ENCODE data around the gene DNA2.
"Not testable (repeated sequence)": the region's sequence is repeated elsewhere in the genome, so short reads cannot be mapped to it uniquely, and the experiment has no call there.

DNA2 gene, protein sequence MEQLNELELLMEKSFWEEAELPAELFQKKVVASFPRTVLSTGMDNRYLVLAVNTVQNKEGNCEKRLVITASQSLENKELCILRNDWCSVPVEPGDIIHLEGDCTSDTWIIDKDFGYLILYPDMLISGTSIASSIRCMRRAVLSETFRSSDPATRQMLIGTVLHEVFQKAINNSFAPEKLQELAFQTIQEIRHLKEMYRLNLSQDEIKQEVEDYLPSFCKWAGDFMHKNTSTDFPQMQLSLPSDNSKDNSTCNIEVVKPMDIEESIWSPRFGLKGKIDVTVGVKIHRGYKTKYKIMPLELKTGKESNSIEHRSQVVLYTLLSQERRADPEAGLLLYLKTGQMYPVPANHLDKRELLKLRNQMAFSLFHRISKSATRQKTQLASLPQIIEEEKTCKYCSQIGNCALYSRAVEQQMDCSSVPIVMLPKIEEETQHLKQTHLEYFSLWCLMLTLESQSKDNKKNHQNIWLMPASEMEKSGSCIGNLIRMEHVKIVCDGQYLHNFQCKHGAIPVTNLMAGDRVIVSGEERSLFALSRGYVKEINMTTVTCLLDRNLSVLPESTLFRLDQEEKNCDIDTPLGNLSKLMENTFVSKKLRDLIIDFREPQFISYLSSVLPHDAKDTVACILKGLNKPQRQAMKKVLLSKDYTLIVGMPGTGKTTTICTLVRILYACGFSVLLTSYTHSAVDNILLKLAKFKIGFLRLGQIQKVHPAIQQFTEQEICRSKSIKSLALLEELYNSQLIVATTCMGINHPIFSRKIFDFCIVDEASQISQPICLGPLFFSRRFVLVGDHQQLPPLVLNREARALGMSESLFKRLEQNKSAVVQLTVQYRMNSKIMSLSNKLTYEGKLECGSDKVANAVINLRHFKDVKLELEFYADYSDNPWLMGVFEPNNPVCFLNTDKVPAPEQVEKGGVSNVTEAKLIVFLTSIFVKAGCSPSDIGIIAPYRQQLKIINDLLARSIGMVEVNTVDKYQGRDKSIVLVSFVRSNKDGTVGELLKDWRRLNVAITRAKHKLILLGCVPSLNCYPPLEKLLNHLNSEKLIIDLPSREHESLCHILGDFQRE

DNA sequence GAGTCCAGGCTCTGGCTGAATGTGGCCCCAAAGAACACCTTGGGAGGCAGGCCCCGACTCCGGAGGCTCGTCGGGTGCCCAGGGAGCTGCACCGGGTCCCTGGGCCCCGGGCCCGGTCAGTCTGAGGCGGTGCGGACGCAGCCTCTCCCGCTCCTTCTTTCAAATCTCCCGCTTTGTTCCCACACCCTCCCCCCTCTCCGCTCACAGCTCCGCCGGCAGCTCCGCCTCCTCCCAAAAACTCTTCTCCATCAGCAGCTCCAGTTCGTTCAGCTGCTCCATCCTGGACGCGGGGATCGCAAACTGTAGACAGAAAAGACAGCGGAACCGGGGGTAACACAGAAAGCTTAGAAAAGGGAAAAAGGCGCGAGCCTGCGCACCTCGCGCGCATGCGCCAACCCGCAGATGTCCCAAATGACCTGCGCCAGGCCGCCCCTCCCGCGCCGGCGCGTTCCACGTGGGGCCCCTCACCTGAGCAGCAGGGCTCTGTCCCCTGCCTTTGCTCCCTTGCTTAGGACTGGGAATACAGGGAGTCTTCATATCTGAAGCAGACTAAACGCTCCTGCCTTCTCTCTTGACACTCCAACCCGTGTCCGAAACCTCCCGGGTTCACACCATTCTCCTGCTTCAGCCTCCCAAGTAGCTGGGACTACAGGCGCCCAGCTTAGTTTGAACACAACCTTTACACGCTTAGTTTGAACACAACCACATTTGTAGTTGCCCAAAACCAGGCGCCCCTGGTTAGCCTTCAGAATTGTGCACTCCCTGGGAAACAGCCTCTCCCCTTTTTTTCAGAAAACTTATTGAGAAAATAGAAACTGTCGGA, at the start of gene DNA2:
DNA2 (minus strand) TSS at position 388 of the 823 bp plus-strand sequence; CDS start at position 279, 109 bp downstream.
- peak; percentile 4 to 57 for DNase-seq (ENCODE audit: extremely low read depth in 1 of 2, low read depth in 1 of 2)

DNA sequence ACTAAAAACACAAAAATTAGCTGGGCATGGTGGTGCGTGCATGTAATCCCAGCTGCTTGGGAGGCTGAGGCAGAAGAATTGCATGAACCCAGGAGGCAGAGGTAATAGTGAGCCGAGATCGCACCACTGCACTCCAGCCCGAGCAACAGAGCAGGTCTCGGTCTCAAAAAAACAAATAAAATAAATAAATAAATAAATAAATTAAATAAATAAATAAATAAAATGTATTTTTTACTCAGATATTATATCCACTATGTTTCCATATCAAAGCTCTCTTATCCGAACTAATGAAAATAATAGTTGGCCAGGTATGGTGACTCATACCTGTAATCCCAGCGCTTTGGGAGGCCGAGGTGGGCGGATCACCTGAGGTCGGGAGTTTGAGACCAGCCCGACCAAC, 46.8 kb upstream of the DNA2 start:
- DNase-seq (ENCODE audit: extremely low read depth in 1 of 2, low read depth in 1 of 2), result not testable (repeated sequence)

DNA sequence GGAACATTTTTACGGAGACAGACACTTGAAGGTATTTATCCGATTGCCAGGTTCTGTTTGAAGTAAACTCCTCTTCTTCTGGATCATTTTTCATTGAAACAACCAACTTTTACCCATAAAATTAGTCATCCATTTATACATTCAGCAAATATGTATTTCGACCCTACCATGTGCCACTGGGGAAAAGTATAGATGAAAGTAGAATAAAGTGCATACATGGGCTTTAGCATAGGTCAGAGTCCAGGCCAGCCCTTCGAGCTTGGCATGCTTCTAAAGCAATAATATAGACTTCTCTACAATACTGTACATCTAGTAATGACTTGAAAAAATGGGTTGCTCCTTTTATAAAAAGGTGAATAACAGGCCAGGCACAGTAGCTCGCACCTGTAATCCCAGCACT, 45.4 kb upstream of the DNA2 start:
- DNase-seq (ENCODE audit: extremely low read depth in 1 of 2, low read depth in 1 of 2), result no peak

DNA sequence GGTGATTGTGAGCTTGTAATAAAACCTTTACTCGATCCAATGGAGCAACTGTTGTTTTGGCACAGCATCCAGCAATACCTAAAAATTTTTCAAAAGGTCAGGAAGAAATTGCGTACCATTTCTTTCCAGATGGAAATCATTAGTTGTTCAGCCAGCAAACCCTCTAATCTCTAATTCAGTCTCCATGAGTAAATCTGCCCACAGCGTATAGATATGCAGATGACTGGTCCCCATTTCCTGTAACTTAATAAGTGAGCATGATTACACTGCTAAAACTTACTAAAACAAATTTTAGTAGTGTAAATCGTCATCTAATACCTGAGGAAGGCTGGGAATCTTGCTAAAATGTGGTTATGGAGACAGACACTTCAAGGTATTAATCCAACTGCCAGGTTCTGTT, 45.0 kb upstream of the DNA2 start:
- DNase-seq (ENCODE audit: extremely low read depth in 1 of 2, low read depth in 1 of 2), result no peak

DNA sequence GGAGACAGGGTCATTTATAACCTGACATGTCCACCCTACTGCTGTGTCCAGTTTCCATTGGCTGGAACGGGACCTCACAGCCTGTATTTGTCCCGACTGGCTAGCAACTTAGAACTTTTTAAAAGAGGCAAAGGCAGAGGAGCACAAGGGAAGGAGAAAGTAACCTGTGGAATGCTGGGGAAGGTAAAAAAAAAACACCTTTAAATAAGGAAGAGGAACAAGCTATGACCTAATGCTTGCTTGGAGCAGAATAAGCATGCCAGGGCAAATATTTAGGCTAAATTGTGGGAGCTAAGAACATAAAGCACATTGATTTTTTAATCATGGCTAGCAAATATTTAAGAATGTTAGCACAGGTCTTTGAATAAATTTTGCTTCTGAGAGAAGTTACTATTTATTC, 44.4 kb upstream of the DNA2 start:
- not testable (repeated sequence) for DNase-seq (ENCODE audit: extremely low read depth in 1 of 2, low read depth in 1 of 2)

DNA sequence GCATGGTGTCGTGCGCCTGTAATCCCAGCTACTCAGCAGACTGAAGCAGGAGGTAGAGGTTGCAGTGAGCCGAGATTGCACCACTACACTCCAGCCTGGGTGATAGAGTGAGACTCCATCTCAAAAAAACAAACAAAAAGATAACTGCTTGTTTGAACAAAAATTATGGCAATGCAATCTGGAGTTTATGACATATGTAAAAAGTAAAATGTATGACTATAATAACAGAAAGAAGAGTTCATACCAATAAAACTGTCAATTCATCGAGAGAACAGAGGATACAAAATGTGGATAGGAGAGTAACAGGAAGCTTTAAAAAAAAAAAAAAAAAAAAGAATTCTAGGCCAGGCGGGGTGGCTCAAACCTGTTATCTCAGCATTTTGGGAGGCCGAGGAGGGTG, 36.3 kb upstream of the DNA2 start:
- no peak for DNase-seq (ENCODE audit: extremely low read depth in 1 of 2, low read depth in 1 of 2)

DNA sequence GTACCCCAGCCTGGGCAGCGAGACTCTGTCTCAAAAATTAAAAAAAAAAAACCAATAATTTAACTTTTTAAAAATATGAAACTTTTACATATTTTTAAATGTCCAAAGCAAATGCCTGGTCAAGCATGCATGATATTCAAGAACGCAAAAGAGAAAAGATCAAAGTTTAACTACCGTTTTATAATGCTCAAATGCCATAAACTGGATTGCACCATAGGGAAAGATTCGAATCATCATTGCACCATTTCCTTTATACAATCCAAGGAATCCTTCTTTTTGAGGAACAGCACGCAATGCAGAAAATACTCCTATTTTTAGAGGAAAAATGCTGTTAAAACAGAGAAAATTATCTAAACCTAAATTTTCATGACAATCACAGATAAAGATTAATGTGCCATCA, 34.6 kb upstream of the DNA2 start:
- DNase-seq (ENCODE audit: extremely low read depth in 1 of 2, low read depth in 1 of 2), result no peak

DNA sequence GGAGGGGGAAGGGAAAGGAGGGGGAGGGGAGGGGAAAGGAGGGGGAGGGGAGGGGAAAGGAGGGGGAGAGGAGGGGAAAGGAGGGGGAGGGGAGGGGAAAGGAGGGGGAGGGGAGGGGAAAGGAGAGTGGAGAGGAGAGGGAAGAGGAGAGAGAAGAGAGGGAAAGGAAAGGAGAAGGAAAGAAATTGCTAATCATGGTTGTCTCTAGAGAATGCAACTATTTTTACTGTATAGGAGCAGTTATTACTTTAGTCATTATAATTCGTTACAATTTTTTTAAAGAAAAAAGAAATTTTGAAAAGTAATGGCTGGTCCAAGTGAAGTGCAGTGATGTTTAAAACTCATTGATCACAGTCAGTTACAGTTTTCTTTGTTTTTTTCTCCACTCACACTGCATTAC, 31.1 kb upstream of the DNA2 start:
- DNase-seq (ENCODE audit: extremely low read depth in 1 of 2, low read depth in 1 of 2), result no peak

DNA sequence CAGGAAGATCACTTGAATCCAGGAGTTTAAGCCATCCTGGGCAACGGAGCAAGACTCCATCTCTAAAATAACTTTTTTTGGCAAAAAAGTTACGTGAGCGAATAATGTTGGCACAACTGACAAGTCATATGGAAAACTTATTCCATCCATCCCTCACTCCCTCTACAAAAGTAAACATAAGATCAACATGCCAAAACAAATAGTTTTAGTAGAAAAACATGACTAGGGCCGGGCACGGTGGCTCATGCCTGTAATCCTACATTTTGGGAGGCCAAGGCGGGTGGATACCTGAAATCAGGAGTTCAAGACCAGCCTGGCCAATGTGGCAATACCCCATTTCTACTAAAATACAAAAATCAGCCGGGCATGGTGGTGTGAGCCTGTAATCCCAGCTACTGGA, 29.9 kb upstream of the DNA2 start:
- DNase-seq (ENCODE audit: extremely low read depth in 1 of 2, low read depth in 1 of 2), result no peak

DNA sequence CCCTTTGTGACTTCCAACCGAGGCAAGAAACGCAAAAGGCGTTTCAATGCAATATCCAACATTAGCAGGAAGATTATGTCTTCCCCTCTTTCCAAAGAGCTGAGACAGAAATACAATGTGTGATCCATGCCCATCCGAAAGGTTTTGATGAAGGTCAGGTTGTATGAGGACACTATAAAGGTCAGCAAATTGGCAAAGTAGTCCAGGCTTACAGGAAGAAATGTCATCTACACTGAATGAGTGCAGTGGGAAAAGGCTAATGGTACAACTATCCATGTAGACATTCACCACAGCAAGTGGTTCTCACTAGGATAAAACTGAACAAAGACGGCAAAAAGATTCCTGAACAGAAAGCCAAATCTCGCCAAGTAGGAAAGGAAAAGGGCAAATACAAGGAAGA, 27.8 kb upstream of the DNA2 start:
- no peak for DNase-seq (ENCODE audit: extremely low read depth in 1 of 2, low read depth in 1 of 2)

DNA sequence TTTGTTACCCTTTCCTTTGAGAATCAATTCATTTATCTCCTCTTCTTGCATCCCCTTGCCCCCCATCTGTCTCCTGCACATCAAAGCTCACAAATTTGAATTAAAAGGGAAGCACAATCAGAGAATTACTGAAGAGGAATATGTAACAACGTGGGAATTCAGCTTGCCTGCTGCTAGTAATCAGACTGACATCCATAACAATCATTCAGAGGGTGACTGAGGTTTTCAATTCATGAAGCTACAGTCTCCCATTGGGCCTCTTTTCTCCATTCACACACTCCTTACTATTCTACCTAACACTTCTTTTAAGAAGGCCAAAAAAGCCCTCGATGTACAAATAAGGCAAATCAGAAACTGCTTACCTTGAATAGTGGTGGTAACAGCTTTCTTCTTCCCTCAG, 24.3 kb upstream of the DNA2 start:
- no peak for DNase-seq (ENCODE audit: extremely low read depth in 1 of 2, low read depth in 1 of 2)

DNA sequence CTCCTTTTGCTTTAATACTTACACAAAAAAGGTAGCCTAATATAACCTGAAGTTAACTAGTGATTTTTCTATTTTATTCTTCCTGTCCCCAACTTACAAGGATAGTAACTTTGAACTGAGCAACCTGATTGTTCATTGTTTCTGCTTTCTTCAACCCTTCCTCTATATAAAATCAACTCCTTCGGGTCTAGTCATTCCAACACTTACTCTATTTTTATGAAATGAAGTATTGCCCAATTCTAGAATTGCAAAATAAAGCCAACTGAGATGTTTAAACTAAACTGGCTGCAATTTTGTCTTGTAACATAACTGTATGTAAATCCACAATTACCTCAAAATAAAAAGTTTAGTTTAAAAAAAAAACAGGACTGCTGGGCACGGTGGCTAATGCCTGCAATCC, 20.3 kb upstream of the DNA2 start:
- no peak for DNase-seq (ENCODE audit: extremely low read depth in 1 of 2, low read depth in 1 of 2)

DNA sequence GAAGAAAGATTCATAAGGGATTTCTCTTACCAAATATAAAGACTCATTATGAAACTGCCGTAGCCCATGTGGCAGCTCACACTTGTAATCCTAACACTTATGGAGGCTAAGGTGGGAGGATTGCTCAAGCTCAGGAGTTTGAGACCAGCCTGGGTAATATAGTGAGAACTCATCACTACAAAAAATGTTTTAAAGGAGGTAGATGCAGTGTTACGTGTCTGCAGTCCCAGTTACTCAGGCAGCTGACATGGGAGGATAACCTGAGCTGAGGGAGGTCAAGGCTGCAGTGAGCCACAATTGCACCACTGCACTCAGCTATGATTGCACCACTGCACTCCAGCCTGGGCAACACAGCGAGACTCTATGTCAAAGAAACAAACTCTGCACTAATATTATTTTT, 18.1 kb upstream of the DNA2 start:
- DNase-seq (ENCODE audit: extremely low read depth in 1 of 2, low read depth in 1 of 2), result no peak

DNA sequence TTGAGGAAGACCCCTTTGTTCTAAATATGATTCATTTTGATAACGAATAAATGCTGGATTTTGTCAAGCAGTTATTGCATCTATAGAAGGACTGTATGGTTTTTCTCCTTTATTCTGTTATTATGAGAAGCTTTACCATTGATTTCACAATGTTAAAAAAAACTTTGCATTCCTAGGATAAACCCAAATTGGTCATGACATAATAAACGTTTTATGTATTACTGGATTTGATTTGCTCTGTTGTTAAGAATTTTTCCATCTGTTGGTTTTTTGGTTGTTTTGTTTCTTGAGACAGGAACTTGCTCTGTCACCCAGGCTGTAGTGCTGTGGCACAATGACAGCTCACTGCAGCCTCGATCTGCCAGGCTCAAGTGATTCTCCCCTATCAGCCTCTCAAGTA, 2.2 kb upstream of the DNA2 start:
- DNase-seq (ENCODE audit: extremely low read depth in 1 of 2, low read depth in 1 of 2), result no peak

DNA sequence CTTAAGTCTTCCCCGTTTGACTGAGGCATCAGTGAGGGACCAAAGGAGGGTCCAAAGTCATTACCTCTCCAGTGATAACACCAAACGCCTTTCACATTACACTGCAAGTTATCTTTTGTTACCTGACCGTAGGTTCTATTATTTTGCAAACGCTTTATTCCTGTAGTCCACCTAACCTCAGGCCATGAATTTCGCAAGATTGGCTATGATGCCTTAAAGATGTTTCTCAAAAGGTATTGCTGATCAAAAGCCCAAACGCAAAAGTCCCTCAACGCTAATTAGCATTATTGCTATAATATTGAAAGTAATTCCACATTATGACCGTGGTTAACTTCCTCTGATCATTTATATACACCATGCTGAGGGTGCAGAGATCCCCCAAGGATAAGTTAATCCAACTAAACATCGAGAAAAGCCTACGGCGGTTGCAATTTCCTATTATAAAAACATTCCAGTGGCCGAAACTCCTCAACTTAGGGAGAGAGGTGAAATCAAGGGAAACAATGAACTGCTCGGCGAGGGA, 649 bp downstream of the DNA2 start:
- DNase-seq (ENCODE audit: extremely low read depth in 1 of 2, low read depth in 1 of 2), result no peak

DNA sequence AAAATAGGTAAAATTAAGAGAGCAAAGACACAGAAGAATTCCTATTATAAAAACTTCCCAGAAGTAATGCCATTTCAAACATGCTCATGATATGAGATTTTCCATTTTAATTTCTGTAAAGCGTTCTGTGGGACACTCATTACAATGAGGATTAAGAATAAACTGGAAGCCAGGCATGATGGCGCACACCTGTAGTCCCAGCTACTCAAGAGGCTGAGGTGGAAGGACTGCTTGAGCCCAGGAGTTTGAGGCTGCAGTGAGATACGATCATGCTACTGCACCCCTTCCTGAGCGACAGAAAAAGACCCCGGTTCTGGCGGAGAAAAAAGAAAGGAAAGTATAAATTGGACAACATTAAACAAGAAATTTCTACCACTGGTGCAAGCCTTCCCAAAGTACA, 1.5 kb downstream of the DNA2 start:
- no peak for DNase-seq (ENCODE audit: extremely low read depth in 1 of 2, low read depth in 1 of 2)

DNA sequence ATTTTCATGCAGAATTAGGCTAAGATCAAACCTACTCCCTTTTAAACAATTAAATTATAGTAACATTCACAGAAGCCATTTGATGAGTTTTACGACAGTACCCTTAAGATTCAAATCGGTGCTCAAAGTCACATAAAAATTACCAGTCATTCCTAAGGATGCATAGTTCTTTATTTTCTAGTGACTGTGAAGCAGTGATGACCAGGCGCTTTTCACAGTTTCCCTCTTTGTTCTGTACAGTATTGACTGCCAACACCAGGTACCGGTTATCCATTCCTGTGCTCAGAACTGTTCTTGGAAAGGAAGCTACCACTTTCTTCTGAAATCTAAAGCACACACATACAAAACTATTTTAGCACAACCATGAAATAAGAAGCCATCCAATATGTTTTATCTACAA, 1.9 kb downstream of the DNA2 start:
- DNase-seq (ENCODE audit: extremely low read depth in 1 of 2, low read depth in 1 of 2), result no peak

DNA sequence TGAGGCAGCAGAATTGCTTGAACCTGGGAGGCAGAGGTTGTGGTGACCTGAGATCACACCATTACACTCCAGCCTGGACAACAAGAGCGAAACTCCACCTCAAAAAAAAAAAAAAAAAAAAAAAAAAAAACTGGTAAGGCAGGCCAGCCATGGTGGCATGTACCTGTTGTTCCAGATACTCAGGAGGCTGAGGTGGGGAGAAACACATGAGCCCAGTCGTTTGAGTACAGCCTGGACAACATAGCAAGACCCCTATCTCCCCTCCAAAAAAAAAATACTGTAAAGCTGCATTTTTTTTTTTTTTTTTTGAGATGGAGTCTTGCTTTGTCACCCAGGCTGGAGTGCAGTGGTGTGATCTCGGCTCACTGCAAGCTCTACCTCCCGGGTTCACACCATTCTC, 7.0 kb downstream of the DNA2 start:
- DNase-seq (ENCODE audit: extremely low read depth in 1 of 2, low read depth in 1 of 2), result not testable (repeated sequence)

DNA sequence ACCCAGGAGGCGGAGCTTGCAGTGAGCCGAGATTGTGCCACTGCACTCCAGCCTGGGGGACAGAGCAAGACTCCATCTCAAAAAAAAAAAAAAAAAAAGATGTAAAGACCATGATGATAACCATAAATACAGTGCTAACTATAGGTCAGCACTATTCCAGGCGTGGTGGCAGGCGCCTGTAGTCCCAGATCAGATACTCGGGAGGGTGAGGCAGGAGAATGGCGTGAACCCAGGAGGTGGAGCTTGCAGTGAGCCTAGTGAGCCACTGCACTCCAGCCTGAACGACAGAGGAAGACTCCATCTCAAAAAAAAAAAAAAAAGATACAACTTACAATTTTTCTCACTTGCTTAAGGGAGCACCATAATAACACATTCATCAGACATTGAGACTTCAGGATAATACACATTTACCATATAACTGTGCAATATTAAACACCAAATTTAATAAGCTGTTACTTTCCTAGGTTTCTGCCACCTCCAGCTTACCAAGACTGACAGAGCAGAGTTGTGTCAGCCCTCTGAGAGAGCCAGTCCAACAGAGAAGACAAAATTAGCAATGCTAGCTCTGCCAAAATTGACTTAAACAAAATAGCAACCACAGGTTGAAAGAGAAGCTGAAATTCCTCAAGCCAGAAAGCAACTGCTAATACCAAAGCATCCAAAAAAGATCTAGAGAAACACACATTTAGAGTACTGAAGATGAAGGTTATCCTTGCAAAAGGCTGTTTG, 8.2 kb downstream of the DNA2 start:
- DNase-seq (ENCODE audit: extremely low read depth in 1 of 2, low read depth in 1 of 2), result no peak

DNA sequence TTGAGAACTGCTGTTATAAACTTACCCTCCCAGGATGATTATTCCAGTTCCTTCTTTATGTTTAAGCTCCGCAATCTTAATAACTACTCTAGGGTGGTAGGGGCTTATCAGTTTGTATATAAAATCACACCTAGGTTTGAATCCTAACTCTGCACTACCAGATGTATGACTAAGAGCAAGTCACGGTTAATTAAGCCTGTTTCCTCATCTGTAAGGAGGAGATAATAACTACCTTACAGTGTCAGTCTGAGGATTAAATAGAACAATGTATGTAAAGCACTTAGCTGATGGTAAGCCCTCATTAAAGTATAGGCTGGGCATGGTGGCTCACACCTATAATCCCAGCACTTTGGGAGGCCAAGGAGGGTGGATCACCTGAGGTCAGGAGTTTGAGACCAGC, 9.2 kb downstream of the DNA2 start:
- no peak for DNase-seq (ENCODE audit: extremely low read depth in 1 of 2, low read depth in 1 of 2)
